WTC11 (cell line): ENCODE measurements around the gene PLEKHF1. TPM values are rescaled to one million over a fixed set of nuclear protein-coding genes. Genes with fewer than 3 reads are reported as not detected.

Experiments used
- ATAC-seq: fragments of 200-7000 bp; cut with Tn5 transposase; 2 replicates; pipeline ENCODE4 v1.10.0; 2021; ENCODE audit warnings: mild to moderate bottlenecking, moderate library complexity
- CTCF ChIA-PET: fragments of 300-600 bp; sonication (Branson Sonifier 250); formaldehyde crosslinking; loops from one replicate; lab custom pipeline; 2021; ENCODE audit warnings: antibody characterized with exemption; lab: Charles Lee
- POLR2A ChIA-PET: fragments of 350-600 bp; sonication (Branson Sonifier 250); formaldehyde crosslinking; loops from one replicate; lab custom pipeline; 2021; ENCODE audit warnings: antibody characterized with exemption; lab: Charles Lee
- DNase-seq: peaks from one replicate; pipeline ENCODE4 v3.0.0; 2021; ENCODE audit warnings: low spot score
- H3K27ac Mint-ChIP-seq: 2 replicates; pipeline ENCODE4 v1.8.0; 2021; ENCODE audit warnings: mixed read lengths
- H3K27me3 Mint-ChIP-seq: 2 replicates; pipeline ENCODE4 v1.8.0; 2021; ENCODE audit warnings: low read depth, mild to moderate bottlenecking, moderate library complexity, mixed read lengths
- H3K36me3 Mint-ChIP-seq: 2 replicates; pipeline ENCODE4 v1.8.0; 2021; ENCODE audit warnings: mixed read lengths
- H3K4me1 Mint-ChIP-seq: 2 replicates; pipeline ENCODE4 v1.8.0; 2022; ENCODE audit warnings: mixed read lengths
- H3K4me3 Mint-ChIP-seq: 2 replicates; pipeline ENCODE4 v1.8.0; 2021; ENCODE audit warnings: mild to moderate bottlenecking, moderate library complexity, mixed read lengths
- H3K9me3 Mint-ChIP-seq: 2 replicates; pipeline ENCODE4 v1.8.0; 2021; ENCODE audit warnings: mixed read lengths
- ARID4B ChIP-seq: sonication (generic); formaldehyde crosslinking; IDR thresholded peaks from 2 replicates; pipeline ENCODE4 v1.8.0; 2023; ENCODE audit warnings: missing genetic modification reagents, mild to moderate bottlenecking, borderline replicate concordance
- ATF1 ChIP-seq: sonication (generic); formaldehyde crosslinking; IDR thresholded peaks from 2 replicates; pipeline ENCODE4 v1.8.1; 2023; ENCODE audit warnings: mild to moderate bottlenecking, moderate library complexity, missing genetic modification reagents
- ATF3 ChIP-seq: sonication (generic); formaldehyde crosslinking; conservative IDR thresholded peaks from 2 replicates; pipeline ENCODE4 v1.8.1; 2022; ENCODE audit warnings: mild to moderate bottlenecking, missing genetic modification reagents
- ELF4 ChIP-seq: sonication (generic); formaldehyde crosslinking; IDR thresholded peaks from 2 replicates; pipeline ENCODE4 v1.8.1; 2022; ENCODE audit warnings: low read depth, mild to moderate bottlenecking, moderate library complexity, missing genetic modification reagents
- EMX1 ChIP-seq: fragments of 250-450 bp; sonication (Bioruptor Pico); IDR thresholded peaks from 2 replicates; pipeline ENCODE4 v1.8.0; 2021; ENCODE audit warnings: mild to moderate bottlenecking
- GABPB1 ChIP-seq: sonication (generic); formaldehyde crosslinking; IDR thresholded peaks from 2 replicates; pipeline ENCODE4 v1.8.1; 2023; ENCODE audit warnings: mild to moderate bottlenecking, missing genetic modification reagents
- GTF2I ChIP-seq: fragments of 250-450 bp; sonication (Bioruptor Pico); conservative IDR thresholded peaks from 2 replicates; pipeline ENCODE4 v1.4.0; 2021; ENCODE audit warnings: mild to moderate bottlenecking
- MXD4 ChIP-seq: fragments of 250-450 bp; sonication (Bioruptor Pico); IDR thresholded peaks from 2 replicates; pipeline ENCODE4 v1.8.0; 2021; ENCODE audit warnings: mild to moderate bottlenecking, moderate library complexity, borderline replicate concordance
- RELA ChIP-seq: sonication (generic); formaldehyde crosslinking; IDR thresholded peaks from 2 replicates; pipeline ENCODE4 v1.8.1; 2022; ENCODE audit warnings: missing genetic modification reagents, mild to moderate bottlenecking, borderline replicate concordance
- SMAD3 ChIP-seq: sonication (generic); formaldehyde crosslinking; IDR thresholded peaks from 2 replicates; pipeline ENCODE4 v1.8.0; 2022; ENCODE audit warnings: missing genetic modification reagents, mild to moderate bottlenecking, borderline replicate concordance
- SMAD4 ChIP-seq: sonication (generic); formaldehyde crosslinking; IDR thresholded peaks from 2 replicates; pipeline ENCODE4 v1.8.0; 2022; ENCODE audit warnings: mild to moderate bottlenecking, missing genetic modification reagents
- TCF7 ChIP-seq: sonication (generic); formaldehyde crosslinking; IDR thresholded peaks from 2 replicates; pipeline ENCODE4 v1.8.0; 2022; ENCODE audit warnings: mild to moderate bottlenecking, low read depth, missing genetic modification reagents, moderate library complexity
- TEAD1 ChIP-seq: sonication (generic); formaldehyde crosslinking; IDR thresholded peaks from 2 replicates; pipeline ENCODE4 v1.8.0; 2022; ENCODE audit warnings: mild to moderate bottlenecking, missing genetic modification reagents
- ZNF232 ChIP-seq: sonication (generic); formaldehyde crosslinking; IDR thresholded peaks from 2 replicates; pipeline ENCODE4 v1.8.0; 2022; ENCODE audit warnings: mild to moderate bottlenecking, missing genetic modification reagents
- total RNA-seq: library from RNA; stranded (reverse); gene quantifications from 3 replicates; pipeline ENCODE4 v1.2.3, GENCODE V29; 2021
- TF ChIP-seq, protein P1 (sequence below): sonication (generic); formaldehyde crosslinking; IDR thresholded peaks from 2 replicates; pipeline ENCODE4 v1.8.0; 2022; ENCODE audit warnings: mild to moderate bottlenecking, missing genetic modification reagents
- TF ChIP-seq, protein P2 (sequence below): sonication (generic); formaldehyde crosslinking; IDR thresholded peaks from 2 replicates; pipeline ENCODE4 v1.8.1; 2023; ENCODE audit warnings: mild to moderate bottlenecking, missing genetic modification reagents, borderline replicate concordance

Gene PLEKHF1
- total RNA-seq, 1 experiment from 2014 or later = 17.9 TPM

DNA sequence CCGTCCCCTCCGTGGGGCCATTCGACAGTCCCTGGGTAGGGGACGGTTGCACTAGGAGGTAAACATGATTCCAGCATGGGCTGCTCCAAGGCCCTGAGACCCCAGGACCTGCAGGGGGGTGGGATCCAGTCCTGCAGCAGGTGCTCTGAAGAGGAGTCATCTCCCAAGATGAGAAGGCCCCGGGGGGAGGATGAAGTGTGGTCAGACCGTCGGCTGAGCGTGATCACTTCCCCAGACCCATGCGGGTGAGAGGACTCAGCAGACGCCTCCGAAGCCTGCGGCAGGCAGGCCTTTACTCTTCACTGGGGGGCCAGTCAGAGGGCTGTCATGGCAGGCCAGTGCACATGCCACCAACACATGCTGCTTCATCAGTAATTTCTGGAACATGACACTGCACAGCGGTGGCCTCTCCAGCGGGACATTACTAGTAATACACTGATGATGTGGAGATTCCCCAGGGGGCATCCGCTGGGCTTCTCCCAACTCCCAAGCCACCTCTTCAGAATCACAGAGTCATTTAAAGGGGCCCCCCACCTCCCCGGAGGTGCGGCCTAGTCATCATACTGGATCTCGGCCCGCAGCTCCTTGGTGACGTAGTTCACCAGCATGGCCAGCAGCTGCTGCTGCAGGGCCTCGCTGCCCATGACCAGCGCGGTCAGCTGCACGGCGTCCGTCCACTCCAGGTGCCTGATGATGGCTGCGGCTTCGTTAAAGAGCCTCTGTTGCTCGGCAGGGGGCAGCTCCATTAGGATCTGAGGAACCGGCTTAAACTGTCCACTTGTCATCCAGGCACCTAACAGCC, 37.1 kb downstream of the PLEKHF1 start (continued):
- TF ChIP-seq, protein P1, sequence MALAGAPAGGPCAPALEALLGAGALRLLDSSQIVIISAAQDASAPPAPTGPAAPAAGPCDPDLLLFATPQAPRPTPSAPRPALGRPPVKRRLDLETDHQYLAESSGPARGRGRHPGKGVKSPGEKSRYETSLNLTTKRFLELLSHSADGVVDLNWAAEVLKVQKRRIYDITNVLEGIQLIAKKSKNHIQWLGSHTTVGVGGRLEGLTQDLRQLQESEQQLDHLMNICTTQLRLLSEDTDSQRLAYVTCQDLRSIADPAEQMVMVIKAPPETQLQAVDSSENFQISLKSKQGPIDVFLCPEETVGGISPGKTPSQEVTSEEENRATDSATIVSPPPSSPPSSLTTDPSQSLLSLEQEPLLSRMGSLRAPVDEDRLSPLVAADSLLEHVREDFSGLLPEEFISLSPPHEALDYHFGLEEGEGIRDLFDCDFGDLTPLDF (CRISPR knock-in tag) = no peak

DNA sequence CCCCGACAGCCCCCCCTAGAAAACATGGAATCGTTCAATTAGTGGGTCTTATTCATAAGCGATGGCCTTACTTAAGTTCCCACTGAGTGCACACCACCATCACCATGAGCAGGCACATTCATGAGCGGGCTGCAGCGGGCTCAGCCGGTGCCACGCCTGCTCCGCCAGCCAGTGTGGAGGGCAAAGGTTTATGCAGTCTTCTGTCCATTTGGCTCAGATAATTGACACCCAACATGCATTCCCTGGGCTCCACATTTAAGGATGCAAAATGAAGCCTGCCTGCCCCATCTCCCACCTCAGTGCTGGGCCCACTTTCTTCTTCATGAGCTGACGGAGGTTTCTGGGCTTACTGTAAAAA, 37.7 kb downstream of the PLEKHF1 start:
- Mint-ChIP-seq H3K27ac (no peak overlapping the region), H3K4me3 (no peak overlapping the region), H3K4me1 (no peaks in the 10 kb centered on the region), H3K9me3 (no peaks in the 10 kb centered on the region), H3K27me3 (no peaks in the 10 kb centered on the region), H3K36me3 (peaks cover 3% of the 10 kb centered on the region; the same call in 1 of the 2 replicates)
- ATAC-seq = no peak
- ChIA-PET POLR2A (no interaction called here), CTCF (interaction anchor here (1.5 kb wide), 1 partner anchor 13 kb away, joined by 5 read pairs; no protein-coding TSS in a partner anchor)
- no peak for DNase-seq
- TF ChIP-seq GTF2I (CRISPR knock-in tag) = no peak
- TF ChIP-seq EMX1 = no peak
- TF ChIP-seq GABPB1 = no peak
- no peak for TF ChIP-seq TEAD1 (CRISPR knock-in tag)
- TF ChIP-seq TCF7 (CRISPR knock-in tag) = no peak
- TF ChIP-seq ARID4B (CRISPR knock-in tag) = no peak
- TF ChIP-seq ZNF232 (CRISPR knock-in tag) = no peak
- TF ChIP-seq ATF3 = no peak
- no peak for TF ChIP-seq MXD4 (CRISPR knock-in tag)
- no peak for TF ChIP-seq RELA (CRISPR knock-in tag)
- TF ChIP-seq ATF1 (CRISPR knock-in tag) = no peak
- no peak for TF ChIP-seq ELF4 (CRISPR knock-in tag)
- TF ChIP-seq, protein P2, sequence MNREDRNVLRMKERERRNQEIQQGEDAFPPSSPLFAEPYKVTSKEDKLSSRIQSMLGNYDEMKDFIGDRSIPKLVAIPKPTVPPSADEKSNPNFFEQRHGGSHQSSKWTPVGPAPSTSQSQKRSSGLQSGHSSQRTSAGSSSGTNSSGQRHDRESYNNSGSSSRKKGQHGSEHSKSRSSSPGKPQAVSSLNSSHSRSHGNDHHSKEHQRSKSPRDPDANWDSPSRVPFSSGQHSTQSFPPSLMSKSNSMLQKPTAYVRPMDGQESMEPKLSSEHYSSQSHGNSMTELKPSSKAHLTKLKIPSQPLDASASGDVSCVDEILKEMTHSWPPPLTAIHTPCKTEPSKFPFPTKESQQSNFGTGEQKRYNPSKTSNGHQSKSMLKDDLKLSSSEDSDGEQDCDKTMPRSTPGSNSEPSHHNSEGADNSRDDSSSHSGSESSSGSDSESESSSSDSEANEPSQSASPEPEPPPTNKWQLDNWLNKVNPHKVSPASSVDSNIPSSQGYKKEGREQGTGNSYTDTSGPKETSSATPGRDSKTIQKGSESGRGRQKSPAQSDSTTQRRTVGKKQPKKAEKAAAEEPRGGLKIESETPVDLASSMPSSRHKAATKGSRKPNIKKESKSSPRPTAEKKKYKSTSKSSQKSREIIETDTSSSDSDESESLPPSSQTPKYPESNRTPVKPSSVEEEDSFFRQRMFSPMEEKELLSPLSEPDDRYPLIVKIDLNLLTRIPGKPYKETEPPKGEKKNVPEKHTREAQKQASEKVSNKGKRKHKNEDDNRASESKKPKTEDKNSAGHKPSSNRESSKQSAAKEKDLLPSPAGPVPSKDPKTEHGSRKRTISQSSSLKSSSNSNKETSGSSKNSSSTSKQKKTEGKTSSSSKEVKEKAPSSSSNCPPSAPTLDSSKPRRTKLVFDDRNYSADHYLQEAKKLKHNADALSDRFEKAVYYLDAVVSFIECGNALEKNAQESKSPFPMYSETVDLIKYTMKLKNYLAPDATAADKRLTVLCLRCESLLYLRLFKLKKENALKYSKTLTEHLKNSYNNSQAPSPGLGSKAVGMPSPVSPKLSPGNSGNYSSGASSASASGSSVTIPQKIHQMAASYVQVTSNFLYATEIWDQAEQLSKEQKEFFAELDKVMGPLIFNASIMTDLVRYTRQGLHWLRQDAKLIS (CRISPR knock-in tag) = no peak
- TF ChIP-seq SMAD3 (CRISPR knock-in tag) = no peak
- TF ChIP-seq SMAD4 (CRISPR knock-in tag) = no peak
